Testis (tissue), 3 donors: ENCODE data around the gene PCF11. TPM values are rescaled to one million over a fixed set of nuclear protein-coding genes. Genes with fewer than 3 reads are reported as not detected.

Source experiments
- DNase-seq: peaks from one replicate; pipeline ENCODE4 v3.0.0-alpha.2; 2019
- H3K27ac ChIP-seq, 2 donors: fragments of 200-600 bp; sonication (generic); one replicate each; pipeline ENCODE4 v1.5.1; 2019
- H3K27me3 ChIP-seq: fragments of 200-600 bp; sonication (generic); one replicate; pipeline ENCODE4 v1.5.1; 2019
- H3K36me3 ChIP-seq: fragments of 200-600 bp; sonication (generic); one replicate; pipeline ENCODE4 v1.5.1; 2017; ENCODE audit warnings: low read depth; ENCODE audit errors: missing control alignments
- H3K4me1 ChIP-seq: fragments of 200-600 bp; sonication (generic); one replicate; pipeline ENCODE4 v1.5.1; 2019
- H3K4me3 ChIP-seq, 2 donors: fragments of 200-600 bp; sonication (generic); one replicate each; pipeline ENCODE4 v1.5.1; 2017 to 2019
- H3K9me3 ChIP-seq: fragments of 200-600 bp; sonication (generic); one replicate; pipeline ENCODE4 v1.5.1; 2017
- POLR2A ChIP-seq: fragments of 450-650 bp; IDR thresholded peaks from one replicate; pipeline ENCODE4 v1.6.1; 2017; ENCODE audit warnings: antibody characterized with exemption, mild to moderate bottlenecking, moderate library complexity
- whole genome bisulfite sequencing, 2 donors: methylation state at CpG; one replicate each; pipeline ENCODE4 v1.1.5; 2018; 5-methylcytosine and 5-hydroxymethylcytosine counted together
- intact Hi-C: fragments of 100-400 bp; cut with DNase I; formaldehyde crosslinking; loops from one replicate; pipeline ENCODE4 v1.15.1; 2023; ENCODE audit warnings: low total_unique reads
- polyA plus RNA-seq: library from polyadenylated mRNA; stranded (reverse); fragments of 350-450 nt; fragmentation: Illumina TruSeq; extraction: RNeasy Lipid Tissue Mini Kit (QIAGEN cat#74804); gene quantifications from one replicate; pipeline ENCODE4 v1.2.3, GENCODE V29; 2014; ENCODE audit warnings: low read depth, low replicate concordance; ENCODE audit not compliant: insufficient read depth
- total RNA-seq, 2 donors: library from RNA; depleted of rRNA; stranded (reverse); fragments of >200 nt; gene quantifications; one replicate each; pipeline ENCODE4 v1.2.3, GENCODE V29; 2016
- TF ChIP-seq, protein P1 (sequence below), 3 experiments: fragments of 450-650 bp in 2 of 3; fragments of 200-600 bp in 1 of 3; sonication (generic) in 1 of 3; IDR thresholded peaks; one replicate each; pipeline ENCODE4 v1.5.1; 2016 to 2019; ENCODE audit warnings: antibody characterized with exemption in 3 of 3, mild to moderate bottlenecking in 2 of 3, moderate library complexity in 1 of 3

PCF11 gene
- total and polyA plus RNA-seq, 3 donors from 2014 or later, result 36.1 to 100.0 (median 80.5) TPM

DNA sequence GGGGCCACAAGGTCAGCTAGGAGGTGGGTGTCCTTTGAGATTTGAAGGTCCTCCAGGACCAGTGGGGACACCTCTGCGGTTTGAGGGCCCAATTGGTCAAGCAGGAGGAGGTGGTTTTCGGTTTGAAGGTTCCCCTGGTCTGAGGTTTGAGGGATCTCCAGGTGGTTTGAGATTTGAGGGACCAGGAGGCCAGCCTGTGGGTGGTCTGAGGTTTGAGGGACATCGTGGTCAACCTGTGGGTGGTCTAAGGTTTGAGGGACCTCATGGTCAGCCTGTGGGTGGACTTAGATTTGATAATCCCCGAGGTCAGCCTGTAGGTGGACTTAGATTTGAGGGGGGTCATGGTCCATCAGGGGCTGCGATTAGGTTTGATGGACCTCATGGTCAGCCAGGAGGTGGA is 11.8 kb downstream of the PCF11 start:
- TF ChIP-seq, protein P1, sequence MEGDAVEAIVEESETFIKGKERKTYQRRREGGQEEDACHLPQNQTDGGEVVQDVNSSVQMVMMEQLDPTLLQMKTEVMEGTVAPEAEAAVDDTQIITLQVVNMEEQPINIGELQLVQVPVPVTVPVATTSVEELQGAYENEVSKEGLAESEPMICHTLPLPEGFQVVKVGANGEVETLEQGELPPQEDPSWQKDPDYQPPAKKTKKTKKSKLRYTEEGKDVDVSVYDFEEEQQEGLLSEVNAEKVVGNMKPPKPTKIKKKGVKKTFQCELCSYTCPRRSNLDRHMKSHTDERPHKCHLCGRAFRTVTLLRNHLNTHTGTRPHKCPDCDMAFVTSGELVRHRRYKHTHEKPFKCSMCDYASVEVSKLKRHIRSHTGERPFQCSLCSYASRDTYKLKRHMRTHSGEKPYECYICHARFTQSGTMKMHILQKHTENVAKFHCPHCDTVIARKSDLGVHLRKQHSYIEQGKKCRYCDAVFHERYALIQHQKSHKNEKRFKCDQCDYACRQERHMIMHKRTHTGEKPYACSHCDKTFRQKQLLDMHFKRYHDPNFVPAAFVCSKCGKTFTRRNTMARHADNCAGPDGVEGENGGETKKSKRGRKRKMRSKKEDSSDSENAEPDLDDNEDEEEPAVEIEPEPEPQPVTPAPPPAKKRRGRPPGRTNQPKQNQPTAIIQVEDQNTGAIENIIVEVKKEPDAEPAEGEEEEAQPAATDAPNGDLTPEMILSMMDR (IDR thresholded peaks at IDR 0.05), result no peak
- no peak for TF ChIP-seq POLR2A
- H3K36me3 ChIP-seq, result no peaks in the 10 kb centered on the region
- no peak overlapping the region for H3K27ac ChIP-seq
- intact Hi-C loops, result no loop called here
- no peak for DNase-seq
- no peak overlapping the region for H3K4me3 ChIP-seq
- no peaks in the 10 kb centered on the region for H3K27me3 ChIP-seq
- WGBS, 2 donors, result 86 to 96% methylated on average over 5 of the region's 5 CpGs
- H3K9me3 ChIP-seq, result no peaks in the 10 kb centered on the region
- H3K4me1 ChIP-seq, result peaks cover 21% of the 10 kb centered on the region

DNA sequence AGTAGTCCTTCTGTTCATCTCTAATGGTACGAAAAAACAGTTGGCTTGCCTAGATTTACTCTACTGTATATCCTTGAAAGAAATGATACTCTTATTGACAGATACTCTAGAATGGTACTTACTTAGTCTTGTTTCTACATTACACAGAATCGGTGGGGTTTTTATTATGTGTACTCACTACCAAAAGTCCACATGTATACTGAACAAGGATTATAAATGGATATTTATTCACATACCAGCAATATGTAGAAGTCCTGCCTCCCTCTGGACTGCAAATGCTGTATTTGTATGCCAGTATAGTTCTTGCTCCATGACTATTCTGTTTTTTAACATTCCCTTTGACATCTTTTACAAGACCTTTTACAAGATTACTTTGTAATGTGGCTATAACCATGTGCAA is 13.9 kb downstream of the PCF11 start:
- H3K36me3 ChIP-seq, result no peaks in the 10 kb centered on the region
- WGBS, 2 donors, result 63 to 93% methylated on average over 2 of the region's 2 CpGs
- no peak for TF ChIP-seq POLR2A
- TF ChIP-seq, protein P1 (IDR thresholded peaks at IDR 0.05), result no peak
- no peak overlapping the region for H3K4me3 ChIP-seq
- intact Hi-C loops, result no loop called here
- H3K27me3 ChIP-seq, result no peaks in the 10 kb centered on the region
- H3K9me3 ChIP-seq, result no peaks in the 10 kb centered on the region
- peaks cover 21% of the 10 kb centered on the region for H3K4me1 ChIP-seq
- H3K27ac ChIP-seq, result no peak overlapping the region
- DNase-seq, result no peak

DNA sequence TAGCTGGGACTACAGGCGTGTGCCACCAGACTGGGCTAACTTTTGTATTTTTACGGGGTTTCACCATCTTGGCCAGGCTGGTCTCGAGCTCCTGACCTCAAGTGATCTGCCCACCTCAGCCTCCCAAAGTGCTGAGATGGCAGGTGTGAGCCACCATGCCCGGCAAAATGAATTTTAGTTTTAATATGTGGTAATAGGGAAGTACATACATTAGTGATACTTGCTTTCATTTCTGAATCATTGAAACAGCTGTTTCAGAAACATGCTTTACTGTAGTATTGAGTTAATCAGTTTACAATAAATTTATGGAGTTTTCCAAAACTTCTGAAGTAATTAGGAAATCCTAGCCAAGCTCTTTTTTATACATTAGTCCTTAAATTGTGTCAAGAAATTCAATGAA is 15.6 kb downstream of the PCF11 start:
- Histone ChIP-seq H3K9me3 (no peaks in the 10 kb centered on the region), H3K27me3 (no peaks in the 10 kb centered on the region), H3K36me3 (no peaks in the 10 kb centered on the region), H3K4me3 (no peak overlapping the region), H3K4me1 (peaks cover 21% of the 10 kb centered on the region), H3K27ac (no peak overlapping the region)
- no peak for DNase-seq
- TF ChIP-seq, protein P1 (IDR thresholded peaks at IDR 0.05), result no peak
- no peak for TF ChIP-seq POLR2A
- intact Hi-C loops, result no loop called here
- 89 to 94% methylated on average over 4 of the region's 4 CpGs for WGBS, 2 donors

DNA sequence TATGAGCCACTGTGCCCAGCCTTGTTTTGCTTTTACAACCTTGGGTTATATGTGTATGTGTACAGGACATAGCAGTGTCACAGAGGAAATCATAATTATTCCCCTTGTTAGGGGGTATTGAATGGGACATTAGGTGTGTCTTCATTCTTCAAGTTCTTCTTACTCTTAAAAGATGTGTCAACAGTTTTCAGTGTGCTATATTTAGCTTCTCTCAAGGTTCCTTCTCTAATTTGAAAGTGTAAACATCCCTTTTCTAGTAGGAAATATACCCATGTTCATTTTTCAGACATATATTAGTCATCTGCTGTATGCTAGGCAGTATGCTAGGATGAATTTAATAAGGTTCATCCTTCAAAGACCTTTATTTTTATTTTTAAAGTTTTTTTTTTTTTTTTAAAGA is 17.1 kb downstream of the PCF11 start:
- intact Hi-C loops, result no loop called here
- Histone ChIP-seq H3K4me1 (peaks cover 21% of the 10 kb centered on the region), H3K27me3 (no peaks in the 10 kb centered on the region), H3K9me3 (no peaks in the 10 kb centered on the region), H3K4me3 (no peak overlapping the region), H3K36me3 (no peaks in the 10 kb centered on the region), H3K27ac (no peak overlapping the region)
- no peak for TF ChIP-seq POLR2A
- TF ChIP-seq, protein P1 (IDR thresholded peaks at IDR 0.05), result no peak
- no peak for DNase-seq

DNA sequence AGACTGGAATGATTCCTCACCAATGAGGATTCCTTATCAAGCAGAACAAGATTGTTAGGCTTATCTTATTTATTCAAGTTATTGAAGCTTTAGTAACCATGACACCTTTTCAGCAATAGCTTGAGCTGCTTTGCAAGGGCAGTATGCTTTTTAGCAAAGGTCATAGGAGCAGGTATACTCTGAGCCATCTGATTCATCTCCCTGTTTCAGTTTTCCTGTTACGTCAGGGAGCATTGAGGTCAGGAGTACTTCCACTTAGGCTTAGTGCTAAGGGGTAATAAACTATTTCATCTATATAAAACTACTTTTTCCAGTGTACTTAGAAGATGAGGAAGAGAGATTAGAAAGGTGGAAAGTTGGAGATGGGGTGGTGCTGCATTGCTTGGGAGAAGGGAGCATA is 18.9 kb downstream of the PCF11 start:
- H3K36me3 ChIP-seq, result no peaks in the 10 kb centered on the region
- intact Hi-C loops, result no loop called here
- H3K27me3 ChIP-seq, result no peaks in the 10 kb centered on the region
- 64 to 74% methylated on average over 1 of the region's 1 CpG for WGBS, 2 donors
- TF ChIP-seq POLR2A, result no peak
- TF ChIP-seq, protein P1 (IDR thresholded peaks at IDR 0.05), result no peak
- H3K4me1 ChIP-seq, result peaks cover 16% of the 10 kb centered on the region
- no peak for DNase-seq
- H3K9me3 ChIP-seq, result no peaks in the 10 kb centered on the region
- no peak overlapping the region for H3K4me3 ChIP-seq
- no peak overlapping the region for H3K27ac ChIP-seq
